IPS-18c (cell line): ENCODE data around the gene PLCH1.

ENCODE experiments used
- H3K4me3 ChIP-seq: 2 replicates; pipeline ENCODE4 v1.7.0; 2013; ENCODE audit warnings: low read depth, mild to moderate bottlenecking, low read length, moderate library complexity; ENCODE audit not compliant: insufficient read depth
- H3K9me3 ChIP-seq: one replicate; pipeline ENCODE4 v1.6.1; 2013; ENCODE audit warnings: mild to moderate bottlenecking, low read length, moderate library complexity; ENCODE audit not compliant: control insufficient read depth, insufficient read depth

PLCH1 gene

DNA sequence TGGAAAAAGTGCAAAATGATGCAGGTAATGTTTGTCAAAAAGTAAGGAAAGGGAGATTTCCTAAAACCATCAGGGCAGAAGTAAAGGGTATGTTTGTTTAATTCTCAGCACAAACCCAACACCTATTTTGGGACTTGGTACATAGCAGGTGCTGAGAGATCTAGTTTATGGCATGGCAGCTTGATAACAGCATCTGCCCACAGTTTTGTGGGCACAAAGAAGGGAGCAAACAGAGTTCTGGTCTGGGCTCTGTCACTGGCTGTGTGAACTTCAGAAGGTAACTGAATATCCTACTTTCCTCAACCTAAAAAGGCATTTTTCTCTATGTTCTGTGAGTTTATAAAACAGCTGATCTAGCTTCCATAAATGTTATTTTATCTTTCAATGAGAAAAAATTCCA, 141.6 kb downstream of the PLCH1 start:
- no peak overlapping the region for H3K4me3 ChIP-seq
- H3K9me3 ChIP-seq, result no peaks in the 10 kb centered on the region

DNA sequence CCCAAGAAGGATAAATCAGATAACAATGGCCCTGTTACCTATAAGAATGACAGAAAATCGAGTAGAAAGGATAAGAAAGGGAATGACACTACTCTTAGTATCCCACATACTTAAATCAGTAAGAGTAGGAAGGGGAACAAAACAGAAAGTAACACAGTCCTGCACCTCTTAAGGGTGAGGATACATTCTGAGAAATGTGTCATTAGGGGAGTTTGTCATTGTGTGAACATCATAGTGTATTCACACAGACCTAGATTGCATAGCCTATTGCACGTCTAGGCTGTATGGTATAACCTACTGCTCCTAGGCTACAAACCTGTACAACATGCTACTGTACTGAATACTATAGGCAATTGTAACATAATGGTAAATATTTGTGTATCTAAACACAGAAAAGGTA, 142.6 kb downstream of the PLCH1 start:
- H3K9me3 ChIP-seq, result no peaks in the 10 kb centered on the region
- H3K4me3 ChIP-seq, result no peak overlapping the region

DNA sequence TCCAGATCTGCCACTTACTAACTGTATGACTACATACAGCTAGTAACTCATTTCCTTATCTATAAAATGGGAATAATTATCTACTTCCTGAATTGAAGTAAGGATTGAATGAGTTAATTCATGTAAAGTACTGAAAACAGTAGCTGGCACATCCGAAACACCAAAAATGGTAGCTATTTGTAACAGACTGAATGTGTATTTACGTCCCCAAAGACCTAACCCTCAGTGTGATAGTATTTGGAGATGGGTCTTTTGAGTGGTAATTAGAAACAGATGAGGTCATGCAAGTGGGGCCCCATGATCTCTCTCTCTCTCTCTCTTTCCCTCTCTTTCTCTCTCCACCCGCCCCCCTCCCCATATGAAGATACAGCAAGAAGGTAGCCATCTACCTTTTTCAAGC, 146.2 kb downstream of the PLCH1 start:
- no peaks in the 10 kb centered on the region for H3K9me3 ChIP-seq
- H3K4me3 ChIP-seq, result no peak overlapping the region

DNA sequence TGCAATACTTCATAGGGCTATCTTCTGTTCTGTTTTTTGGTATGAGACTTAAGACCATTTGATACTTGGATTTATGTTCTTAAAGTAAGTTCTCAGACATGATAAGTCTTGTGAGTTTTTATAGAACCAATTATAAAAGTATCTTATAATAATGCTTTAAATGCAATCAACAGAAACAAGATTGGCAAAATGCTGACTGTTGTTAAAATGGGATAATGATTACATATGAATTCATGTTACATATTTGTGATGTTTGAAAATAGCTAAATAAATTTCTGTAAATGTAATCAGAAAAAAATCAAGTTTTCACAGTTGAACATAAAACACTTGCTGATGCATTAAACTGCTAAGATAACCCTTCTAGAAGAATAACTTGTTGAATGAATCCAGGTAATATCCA, 148.3 kb downstream of the PLCH1 start:
- no peak overlapping the region for H3K4me3 ChIP-seq
- H3K9me3 ChIP-seq, result no peaks in the 10 kb centered on the region

DNA sequence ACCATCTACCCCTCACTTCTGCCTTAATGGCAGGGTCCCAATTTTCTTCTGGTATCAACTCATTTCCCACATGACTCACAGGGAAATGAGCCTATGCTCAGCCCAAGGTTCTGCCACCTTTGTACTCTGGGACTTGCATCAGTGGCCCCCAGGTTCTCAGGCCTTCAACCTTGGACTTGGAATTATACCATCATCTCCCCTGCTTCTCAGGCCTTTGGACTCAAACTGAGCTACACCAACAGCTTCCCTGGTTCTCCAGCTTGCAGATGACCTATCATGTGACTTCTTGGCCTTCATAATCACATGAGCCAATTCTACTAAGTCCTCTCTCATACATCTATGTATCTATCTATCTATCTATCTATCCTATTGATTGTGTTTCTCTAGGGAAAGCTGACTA, 149.5 kb downstream of the PLCH1 start:
- Histone ChIP-seq H3K4me3 (no peak overlapping the region), H3K9me3 (no peaks in the 10 kb centered on the region)

DNA sequence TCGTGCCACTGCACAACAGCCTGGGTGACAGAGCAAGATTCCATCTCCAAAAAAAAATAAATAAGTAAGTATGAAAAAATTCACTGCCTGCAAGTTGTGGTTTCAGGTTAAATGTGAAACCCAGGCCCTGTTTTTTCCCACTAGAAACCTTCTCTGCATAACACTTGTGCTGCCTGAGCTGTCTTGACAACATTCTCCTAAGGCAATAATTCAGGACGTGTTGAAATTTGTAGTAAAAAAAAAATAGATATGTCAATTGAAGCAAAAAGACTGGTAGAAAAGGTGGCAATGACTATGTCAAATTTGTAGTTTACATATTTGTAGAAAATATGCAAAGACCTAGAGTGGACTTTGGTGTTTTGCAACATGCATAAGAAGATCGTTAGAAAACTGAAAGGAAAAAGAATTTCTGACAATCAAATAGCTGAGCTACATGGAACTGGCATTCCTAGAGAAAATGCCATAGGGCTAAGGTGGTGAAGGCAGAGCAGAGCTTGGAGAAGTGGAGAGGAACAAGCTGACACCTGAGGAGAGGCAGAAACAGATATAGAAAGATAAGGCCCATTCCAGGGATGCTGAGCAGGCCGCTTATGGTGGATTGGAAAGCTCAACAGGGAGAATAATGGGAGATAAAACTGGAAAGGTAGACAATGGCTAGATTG, 150.2 kb downstream of the PLCH1 start:
- Histone ChIP-seq H3K4me3 (no peak overlapping the region), H3K9me3 (no peaks in the 10 kb centered on the region)

DNA sequence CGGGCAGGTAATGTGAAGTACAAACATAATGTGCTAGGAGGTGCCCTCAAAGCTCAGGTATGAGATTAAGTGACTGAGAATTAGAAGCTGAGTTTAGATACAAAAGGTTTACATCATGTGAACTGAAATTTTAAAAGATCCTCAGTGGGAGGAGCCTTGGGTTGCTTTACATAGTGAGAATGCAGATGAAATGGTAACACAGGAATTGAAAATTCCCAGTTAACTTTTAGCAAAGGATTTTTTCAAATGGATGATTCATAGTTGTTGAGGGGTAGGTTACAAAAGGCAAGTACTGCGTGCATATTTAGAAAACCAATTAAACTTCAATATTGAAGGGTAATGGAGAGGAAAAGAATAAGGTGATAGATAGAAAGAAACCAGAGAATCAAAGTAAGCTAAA, 157.3 kb downstream of the PLCH1 start:
- Histone ChIP-seq H3K9me3 (no peaks in the 10 kb centered on the region), H3K4me3 (no peak overlapping the region)

DNA sequence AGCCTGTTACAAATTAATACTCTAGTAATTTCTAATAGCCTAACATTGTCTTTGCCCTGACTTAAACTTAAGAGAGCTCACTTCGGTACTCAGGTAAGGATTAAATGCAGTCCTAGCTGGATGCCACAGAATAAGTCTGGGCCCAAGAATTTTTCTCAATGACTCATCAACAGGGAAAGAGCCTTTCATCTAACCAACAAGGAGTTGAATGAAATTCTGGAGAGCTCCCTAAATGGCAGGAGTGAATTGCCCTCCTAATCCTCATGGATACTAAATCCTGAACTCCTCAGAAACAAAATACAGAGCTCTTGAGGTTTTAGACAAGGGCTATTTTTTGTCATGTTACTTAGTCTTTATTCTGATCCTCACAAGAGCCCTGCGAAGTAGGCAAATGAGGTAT, 159.5 kb downstream of the PLCH1 start:
- Histone ChIP-seq H3K9me3 (no peaks in the 10 kb centered on the region), H3K4me3 (no peak overlapping the region)

DNA sequence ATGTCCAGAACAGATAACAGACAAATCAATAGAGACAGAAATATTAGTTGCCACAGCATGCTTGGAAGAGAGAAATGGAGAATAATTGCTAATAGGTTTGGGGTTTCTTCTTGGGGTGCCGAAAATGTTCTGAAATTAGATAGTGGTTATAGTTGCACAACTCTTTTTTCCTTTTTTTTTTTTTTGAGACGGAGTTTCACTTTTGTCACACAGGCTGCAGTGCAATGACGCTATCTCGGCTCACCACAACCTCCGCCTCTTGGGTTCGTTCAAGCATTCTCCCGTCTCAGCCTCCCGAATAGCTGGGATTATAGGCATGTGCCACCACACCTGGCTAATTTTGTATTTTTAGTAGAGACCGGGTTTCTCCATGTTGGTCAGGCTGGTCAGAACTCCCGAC, 163.3 kb downstream of the PLCH1 start:
- H3K4me3 ChIP-seq, result no peak overlapping the region
- no peaks in the 10 kb centered on the region for H3K9me3 ChIP-seq

DNA sequence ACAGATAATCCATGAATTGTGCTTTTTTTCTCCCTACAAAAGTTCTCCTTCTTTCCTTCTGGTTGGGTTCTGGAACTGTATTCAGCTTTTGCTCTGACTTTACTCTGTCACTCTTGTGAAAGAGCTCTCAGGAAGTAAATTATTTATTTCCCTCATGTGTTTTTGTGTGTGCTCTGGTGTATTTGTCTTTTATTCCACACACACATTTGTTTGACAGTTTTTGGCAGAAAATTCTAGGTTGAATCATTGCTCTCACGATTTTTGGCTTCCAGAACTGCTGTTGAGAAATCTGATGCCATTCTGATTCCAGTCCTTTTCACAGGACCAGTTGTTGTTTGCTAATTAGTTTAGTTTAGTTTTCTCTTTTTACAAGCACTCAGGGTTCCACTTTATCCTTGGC, 172.8 kb downstream of the PLCH1 start:
- Histone ChIP-seq H3K9me3 (no peaks in the 10 kb centered on the region), H3K4me3 (no peak overlapping the region)

DNA sequence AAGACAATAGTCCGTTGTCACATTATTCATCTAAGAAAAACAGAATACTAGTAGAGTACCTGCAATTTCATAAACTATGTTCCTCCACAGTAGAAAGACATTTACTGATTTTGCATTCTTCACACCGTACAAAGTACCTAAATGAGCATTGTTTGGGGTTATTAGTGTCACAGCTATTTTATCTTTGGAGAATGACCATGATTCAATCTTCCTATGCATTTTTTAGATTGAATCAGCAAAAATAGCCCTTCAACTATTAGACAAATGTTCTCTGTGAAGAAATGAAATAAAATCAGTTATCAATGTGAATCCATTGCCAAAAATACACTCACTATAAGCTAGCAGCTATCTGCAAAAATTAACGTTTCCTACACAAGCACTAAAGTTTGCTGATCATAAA, 176.6 kb downstream of the PLCH1 start:
- no peak overlapping the region for H3K4me3 ChIP-seq
- H3K9me3 ChIP-seq, result no peaks in the 10 kb centered on the region

DNA sequence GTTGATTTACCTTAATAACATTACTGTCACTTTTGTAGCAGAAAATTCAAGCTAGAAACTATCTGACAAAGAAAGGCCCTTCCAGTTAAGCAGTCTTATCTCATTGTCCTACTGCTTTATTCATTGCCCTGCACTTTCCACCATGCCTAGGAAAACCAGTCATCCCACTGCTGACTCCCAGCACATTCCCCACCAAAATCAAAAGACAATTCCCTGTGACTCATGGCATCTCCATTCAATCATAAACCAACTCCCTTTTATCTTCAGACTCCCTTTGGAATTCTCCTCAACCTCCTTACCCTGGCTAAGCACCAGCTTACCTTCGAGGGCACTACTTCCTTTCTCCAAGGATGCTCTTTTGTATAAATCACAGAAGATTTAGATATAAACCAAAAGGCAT, 184.3 kb downstream of the PLCH1 start:
- H3K4me3 ChIP-seq, result no peak overlapping the region
- H3K9me3 ChIP-seq, result peaks cover 2% of the 10 kb centered on the region

DNA sequence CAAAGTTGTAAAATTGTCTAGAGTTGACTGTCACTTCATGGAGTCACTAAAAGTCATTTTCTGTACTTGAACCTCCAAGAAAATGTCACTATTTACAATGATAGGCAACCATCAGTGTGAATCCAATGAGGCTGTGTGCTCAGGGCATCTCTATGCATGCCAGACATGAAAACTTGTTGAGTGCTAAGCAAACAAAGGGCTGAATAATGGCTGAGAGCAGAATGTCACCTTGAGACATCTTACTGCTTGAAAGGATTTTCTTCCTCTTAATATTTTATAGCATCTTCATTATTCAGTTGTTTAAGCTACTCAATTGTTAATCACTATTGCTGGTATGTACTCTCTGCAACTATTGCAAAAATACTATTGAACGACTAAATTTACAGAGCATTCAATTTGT, 184.7 kb downstream of the PLCH1 start:
- peaks cover 2% of the 10 kb centered on the region for H3K9me3 ChIP-seq
- H3K4me3 ChIP-seq, result no peak overlapping the region

DNA sequence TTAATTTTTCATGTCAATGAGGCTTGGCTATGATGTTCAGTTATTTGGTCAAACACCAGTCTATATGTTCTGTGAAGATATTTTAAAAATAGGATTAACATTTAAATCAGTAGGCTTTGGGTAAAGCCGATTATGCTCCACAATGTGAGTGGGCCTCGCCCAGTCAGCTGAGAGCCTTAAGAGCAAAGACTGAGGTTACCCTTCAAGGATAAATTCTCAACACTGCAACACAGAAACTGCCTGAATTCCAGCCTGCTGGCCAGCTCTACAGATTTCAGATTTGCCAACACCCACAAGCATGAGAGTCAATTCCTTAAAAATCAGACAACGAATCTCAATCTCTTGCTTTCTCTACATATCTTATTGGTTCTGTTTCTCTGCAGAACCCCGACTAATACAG, 188.3 kb downstream of the PLCH1 start:
- H3K9me3 ChIP-seq, result no peaks in the 10 kb centered on the region
- no peak overlapping the region for H3K4me3 ChIP-seq

DNA sequence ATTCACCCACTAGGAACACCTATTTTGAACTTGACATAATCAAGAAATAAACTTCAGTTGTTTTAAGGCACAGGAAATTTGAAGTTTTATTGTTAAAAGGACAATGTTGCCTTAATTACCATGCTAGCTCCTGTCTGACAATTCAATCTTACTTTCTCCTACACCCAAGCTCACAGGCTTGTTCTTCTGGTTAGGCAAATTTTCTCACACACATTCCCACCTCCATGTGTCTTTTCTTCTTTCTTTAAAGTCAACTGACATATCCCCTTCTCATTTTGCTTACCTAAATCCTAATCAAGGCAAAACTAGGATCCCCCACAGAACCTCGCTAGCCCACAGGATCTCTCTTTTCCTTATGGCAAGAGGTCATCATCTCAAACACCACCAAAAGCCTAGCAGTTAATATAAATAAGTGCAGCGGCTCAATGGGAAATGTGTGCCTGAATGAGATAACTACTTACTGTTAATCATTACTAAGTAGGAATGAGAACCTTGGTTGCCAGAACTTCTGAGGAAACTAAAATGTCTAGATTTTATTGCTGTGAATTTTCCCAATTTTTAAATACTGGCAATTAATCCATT, 189.3 kb downstream of the PLCH1 start:
- H3K9me3 ChIP-seq, result no peaks in the 10 kb centered on the region
- H3K4me3 ChIP-seq, result no peak overlapping the region

DNA sequence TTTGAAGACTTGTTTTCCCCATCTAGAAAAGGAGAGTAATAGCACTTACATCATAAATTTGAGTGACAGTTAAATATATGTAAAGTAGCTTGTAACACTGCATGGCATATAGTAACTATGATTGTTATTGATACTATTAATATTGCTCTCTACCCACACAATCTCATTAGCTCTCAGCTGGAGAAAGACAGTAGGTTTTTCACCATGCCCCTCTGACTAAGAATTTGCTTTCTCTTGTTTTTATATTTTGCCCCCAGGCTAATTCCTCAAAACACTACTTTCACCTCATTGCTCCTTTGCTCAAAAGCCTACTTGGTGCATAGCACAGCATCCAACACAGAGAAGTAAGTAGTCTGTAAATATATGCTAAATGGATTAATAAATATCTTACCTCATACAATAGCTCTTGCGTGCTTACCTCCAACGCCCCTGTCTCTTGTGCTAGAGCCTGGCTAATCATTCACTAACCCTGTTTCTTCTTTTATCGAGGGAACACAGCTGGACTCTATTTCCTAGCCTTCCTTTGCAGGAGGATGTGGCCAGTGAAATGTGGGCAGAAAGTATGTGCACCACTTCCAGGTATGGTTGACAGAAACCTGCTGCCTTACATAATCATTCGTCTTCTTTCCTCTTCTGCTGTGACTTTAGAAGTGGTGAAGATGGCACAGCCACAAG, 190.0 kb downstream of the PLCH1 start:
- no peaks in the 10 kb centered on the region for H3K9me3 ChIP-seq
- no peak overlapping the region for H3K4me3 ChIP-seq

DNA sequence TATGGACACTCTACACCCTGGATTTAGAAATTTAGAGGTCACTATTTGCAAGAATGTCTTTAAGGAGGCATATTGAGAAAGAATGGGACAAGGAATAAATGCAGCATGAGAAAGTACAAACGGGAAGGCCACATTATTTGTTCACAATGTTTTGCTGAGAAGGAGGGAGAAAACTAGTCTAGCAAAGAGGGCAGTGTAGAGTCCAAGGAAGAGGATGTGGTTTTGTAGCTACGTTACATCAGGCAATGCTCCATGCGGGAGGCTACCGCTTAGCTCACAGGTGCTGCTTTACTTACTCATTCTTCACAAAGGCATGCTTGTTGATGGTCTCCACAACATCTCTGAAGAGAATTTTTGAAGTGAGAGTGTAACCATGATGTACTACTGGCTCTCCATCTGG, 191.1 kb downstream of the PLCH1 start:
- H3K4me3 ChIP-seq, result no peak overlapping the region
- H3K9me3 ChIP-seq, result no peaks in the 10 kb centered on the region

DNA sequence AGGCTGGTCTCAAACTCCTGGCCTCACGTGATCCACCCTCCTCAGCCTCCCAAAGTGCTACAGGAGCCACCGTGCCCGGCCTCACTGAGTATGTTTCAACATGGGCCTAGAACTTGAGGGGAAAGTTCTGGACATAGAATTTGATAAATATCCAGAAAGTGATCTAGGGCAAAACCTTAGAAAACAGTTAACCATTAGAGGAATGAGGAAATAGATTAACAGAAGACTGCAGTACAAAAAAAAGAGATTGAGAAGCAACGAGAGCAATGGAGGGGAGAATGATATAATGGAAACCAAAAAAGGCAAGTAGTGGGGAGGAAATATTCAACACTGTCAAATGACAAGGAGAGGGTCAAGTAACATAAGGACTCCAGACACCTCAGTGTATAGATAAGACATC, 191.5 kb downstream of the PLCH1 start:
- Histone ChIP-seq H3K9me3 (no peaks in the 10 kb centered on the region), H3K4me3 (no peak overlapping the region)

DNA sequence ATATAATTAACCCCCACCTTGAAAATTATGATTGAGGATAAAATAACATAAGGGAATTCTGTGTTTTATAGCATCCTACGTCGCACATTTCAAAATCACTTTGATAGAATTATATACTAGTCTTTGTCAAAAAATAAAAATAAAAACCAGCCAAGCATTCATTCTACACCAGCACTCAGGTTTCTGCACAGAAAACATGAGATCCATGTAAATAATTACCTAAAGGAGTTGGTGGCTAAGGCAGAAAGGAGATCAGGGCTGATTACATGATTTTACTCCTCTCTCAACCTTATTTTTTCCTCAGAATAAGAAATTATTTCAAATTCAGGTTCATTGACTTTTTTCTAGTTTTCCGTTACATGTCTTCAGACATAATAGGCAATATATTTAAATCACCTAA, 194.5 kb downstream of the PLCH1 start:
- Histone ChIP-seq H3K9me3 (no peaks in the 10 kb centered on the region), H3K4me3 (no peak overlapping the region)
